ENCODE results near the gene TFR2.

- TF ChIP-seq POLR2A (IDR thresholded peaks at IDR 0.05) (no peak), POLR2AphosphoS5 (IDR thresholded peaks at IDR 0.05) (peak; percentile 9 to 42 (median 22))
- TF ChIP-seq, protein P1, sequence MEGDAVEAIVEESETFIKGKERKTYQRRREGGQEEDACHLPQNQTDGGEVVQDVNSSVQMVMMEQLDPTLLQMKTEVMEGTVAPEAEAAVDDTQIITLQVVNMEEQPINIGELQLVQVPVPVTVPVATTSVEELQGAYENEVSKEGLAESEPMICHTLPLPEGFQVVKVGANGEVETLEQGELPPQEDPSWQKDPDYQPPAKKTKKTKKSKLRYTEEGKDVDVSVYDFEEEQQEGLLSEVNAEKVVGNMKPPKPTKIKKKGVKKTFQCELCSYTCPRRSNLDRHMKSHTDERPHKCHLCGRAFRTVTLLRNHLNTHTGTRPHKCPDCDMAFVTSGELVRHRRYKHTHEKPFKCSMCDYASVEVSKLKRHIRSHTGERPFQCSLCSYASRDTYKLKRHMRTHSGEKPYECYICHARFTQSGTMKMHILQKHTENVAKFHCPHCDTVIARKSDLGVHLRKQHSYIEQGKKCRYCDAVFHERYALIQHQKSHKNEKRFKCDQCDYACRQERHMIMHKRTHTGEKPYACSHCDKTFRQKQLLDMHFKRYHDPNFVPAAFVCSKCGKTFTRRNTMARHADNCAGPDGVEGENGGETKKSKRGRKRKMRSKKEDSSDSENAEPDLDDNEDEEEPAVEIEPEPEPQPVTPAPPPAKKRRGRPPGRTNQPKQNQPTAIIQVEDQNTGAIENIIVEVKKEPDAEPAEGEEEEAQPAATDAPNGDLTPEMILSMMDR (IDR thresholded peaks at IDR 0.05) = peak in 1 of 3 donors; percentile 12
Observed at GRCh38 chr7:100675581-100676350, 34.4 kb upstream of the TFR2 start.

Data from breast epithelium (tissue), 3 donors.